Ovary (tissue), 9 donors: ENCODE measurements around the gene GTPBP1. TPM values are rescaled to one million over a fixed set of nuclear protein-coding genes. Genes with fewer than 3 reads are reported as not detected.
A peak's percentile ranks its signal among the peaks of the same experiment; 100 is the strongest.

Source experiments
- DNase-seq, 5 donors: peaks; one replicate each; pipeline ENCODE4 v3.0.0-alpha.2; 2019 to 2020
- H3K27ac ChIP-seq, 2 donors: fragments of 200-600 bp; one replicate each; pipeline versions ENCODE4 v1.5.1 to v1.8.0; 2019 to 2022
- H3K27me3 ChIP-seq: fragments of 200-600 bp; one replicate; pipeline ENCODE4 v1.8.0; 2022
- H3K36me3 ChIP-seq: fragments of 200-600 bp; sonication (generic); one replicate; pipeline ENCODE4 v1.5.1; 2019
- H3K4me1 ChIP-seq: one replicate; pipeline ENCODE4 v1.8.1; 2013; ENCODE audit warnings: mild to moderate bottlenecking, moderate library complexity; ENCODE audit not compliant: insufficient read depth
- H3K4me3 ChIP-seq: fragments of 200-600 bp; sonication (generic); one replicate; pipeline ENCODE4 v1.5.1; 2017
- H3K9me3 ChIP-seq, 2 donors: fragments of 200-600 bp in 1 of 2; sonication (generic) in 1 of 2; one replicate each; pipeline versions ENCODE4 v1.5.1 to v1.8.1; 2013 to 2019; ENCODE audit warnings: mild to moderate bottlenecking in 1 of 2, moderate library complexity in 1 of 2
- EP300 ChIP-seq: sonication (generic); formaldehyde crosslinking; IDR thresholded peaks from one replicate; pipeline ENCODE4 v1.6.1; 2017; ENCODE audit warnings: antibody characterized with exemption
- POLR2A ChIP-seq: fragments of 450-650 bp; IDR thresholded peaks from one replicate; pipeline ENCODE4 v1.6.1; 2017; ENCODE audit warnings: antibody characterized with exemption, mild to moderate bottlenecking, moderate library complexity
- WGBS, 3 donors: extraction: QIAGEN DNeasy Blood & Tissue Kit in 1 of 3; methylation state at CpG; one replicate each; pipeline versions ENCODE4 v1.1.5 to v1.1.7; 2013 to 2017; 5-methylcytosine and 5-hydroxymethylcytosine counted together
- intact Hi-C, 4 donors: fragments of 100-400 bp; cut with DNase I; formaldehyde crosslinking; loops; one replicate each; pipeline versions ENCODE4 v1.11.0 to v1.15.1; 2022 to 2023
- polyA plus RNA-seq, 2 donors: library from polyadenylated mRNA; stranded (reverse); fragments of 200-250 nt in 1 of 2; fragments of 350-450 nt in 1 of 2; fragmentation: Illumina TruSeq in 1 of 2; extraction: RNeasy Lipid Tissue Mini Kit (QIAGEN cat#74804) in 1 of 2; gene quantifications; one replicate each; pipeline ENCODE4 v1.2.3, GENCODE V29; 2013 to 2014
- total RNA-seq, 7 donors: library from RNA; depleted of rRNA in 2 of 7; stranded (reverse); fragments of >200 nt in 2 of 7; fragmentation: NEBNext Ultra II Directional in 3 of 7; extraction: Animal tissue kit (Norgen Biotek cat#: 25700) in 3 of 7; gene quantifications; one replicate each; pipeline versions ENCODE4 v1.1.0 to v1.2.4, GENCODE V29; 2016 to 2023
- TF ChIP-seq, protein P1 (sequence below), 3 donors: fragments of 450-650 bp in 2 of 3; fragments of 200-600 bp in 1 of 3; IDR thresholded peaks; one replicate each; pipeline versions ENCODE4 v1.5.1 to v1.8.0; 2016 to 2022; ENCODE audit warnings: antibody characterized with exemption in 3 of 3, mild to moderate bottlenecking in 1 of 3
- donor health status: DM: no; HTN: no; CAD: no; lungs with moderate emphysema.
- donor health status: DM: no; HTN: no; CAD: no.
- donor health status: Bipolar disorder and iron deficiency.
- donor health status: DM: yes; HTN: yes; CAD: no.
- donor health status: DM: no; HTN: no; CAD: no.
- donor health status: DM: yes; HTN: yes; CAD: no.

Gene GTPBP1
- total and polyA plus RNA-seq, 9 donors = 16.9 to 71.3 (median 59.9) TPM

DNA sequence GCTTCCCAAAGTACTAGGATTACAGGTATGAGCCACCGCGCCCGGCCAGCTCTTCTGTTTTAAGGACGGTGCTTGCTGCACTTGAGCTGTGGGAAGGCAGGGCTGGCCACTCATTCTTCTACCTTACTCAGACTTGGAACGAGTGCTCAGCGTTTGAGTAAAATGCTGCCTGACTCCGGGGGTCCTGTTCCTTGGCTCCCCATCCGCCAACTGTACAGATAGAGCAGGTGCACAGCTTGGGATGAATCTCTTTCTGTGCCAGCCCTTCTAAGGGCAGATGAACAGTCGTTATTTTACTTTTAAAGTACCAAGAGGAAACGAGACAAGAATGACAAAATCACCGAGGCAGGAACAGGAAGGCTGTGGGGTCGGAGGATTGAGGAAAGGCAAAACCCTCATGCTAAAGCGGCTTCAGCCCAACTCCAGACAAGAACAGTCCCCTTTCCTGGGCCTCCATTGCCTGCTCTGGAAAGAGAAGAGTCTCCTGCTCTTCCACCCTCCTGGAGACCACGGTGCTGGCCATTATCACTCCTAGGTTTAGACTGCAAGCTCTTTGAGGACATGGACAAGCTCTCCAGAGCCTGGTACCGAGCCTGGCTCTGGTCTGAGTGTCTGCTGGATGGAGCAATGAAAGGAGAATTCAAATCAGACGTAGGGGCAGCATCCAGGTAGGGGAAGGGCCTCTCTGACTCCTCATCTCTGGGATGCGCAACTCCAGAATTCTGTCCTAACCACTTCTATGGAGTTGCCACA, 51.1 kb downstream of the GTPBP1 start:
- Histone ChIP-seq H3K27ac (peak overlapping the region in 1 of 2 donors; percentile 94), H3K36me3 (no peaks in the 10 kb centered on the region), H3K9me3 (no peaks in the 10 kb centered on the region), H3K4me3 (no peak overlapping the region), H3K4me1 (no peaks in the 10 kb centered on the region), H3K27me3 (no peaks in the 10 kb centered on the region)
- TF ChIP-seq, protein P1, sequence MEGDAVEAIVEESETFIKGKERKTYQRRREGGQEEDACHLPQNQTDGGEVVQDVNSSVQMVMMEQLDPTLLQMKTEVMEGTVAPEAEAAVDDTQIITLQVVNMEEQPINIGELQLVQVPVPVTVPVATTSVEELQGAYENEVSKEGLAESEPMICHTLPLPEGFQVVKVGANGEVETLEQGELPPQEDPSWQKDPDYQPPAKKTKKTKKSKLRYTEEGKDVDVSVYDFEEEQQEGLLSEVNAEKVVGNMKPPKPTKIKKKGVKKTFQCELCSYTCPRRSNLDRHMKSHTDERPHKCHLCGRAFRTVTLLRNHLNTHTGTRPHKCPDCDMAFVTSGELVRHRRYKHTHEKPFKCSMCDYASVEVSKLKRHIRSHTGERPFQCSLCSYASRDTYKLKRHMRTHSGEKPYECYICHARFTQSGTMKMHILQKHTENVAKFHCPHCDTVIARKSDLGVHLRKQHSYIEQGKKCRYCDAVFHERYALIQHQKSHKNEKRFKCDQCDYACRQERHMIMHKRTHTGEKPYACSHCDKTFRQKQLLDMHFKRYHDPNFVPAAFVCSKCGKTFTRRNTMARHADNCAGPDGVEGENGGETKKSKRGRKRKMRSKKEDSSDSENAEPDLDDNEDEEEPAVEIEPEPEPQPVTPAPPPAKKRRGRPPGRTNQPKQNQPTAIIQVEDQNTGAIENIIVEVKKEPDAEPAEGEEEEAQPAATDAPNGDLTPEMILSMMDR (IDR thresholded peaks at IDR 0.05) = no peak
- TF ChIP-seq EP300 (no peak), POLR2A (no peak)
- 70 to 75% (median 72%) methylated on average over 17 of the region's 17 CpGs for WGBS, 3 donors
- intact Hi-C loops = no loop called here
- DNase-seq = no peak

DNA sequence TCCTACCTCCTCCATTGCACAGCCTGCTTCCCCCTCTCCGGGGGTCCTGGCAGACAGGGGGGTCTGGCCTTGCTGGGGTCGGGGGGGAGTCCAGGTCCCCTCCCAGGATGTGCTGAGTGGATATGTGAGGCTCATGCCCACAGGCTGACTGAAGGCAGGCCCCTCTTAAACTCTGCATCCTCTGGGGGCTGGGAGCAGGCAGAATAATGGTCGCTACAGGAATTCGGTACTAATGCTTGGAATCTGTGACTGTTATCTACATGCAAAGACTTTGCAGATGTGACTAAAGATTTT, 51.7 kb downstream of the GTPBP1 start:
- no peaks in the 10 kb centered on the region for H3K4me1 ChIP-seq
- no peaks in the 10 kb centered on the region for H3K9me3 ChIP-seq
- no peak overlapping the region for H3K4me3 ChIP-seq
- TF ChIP-seq EP300 (no peak), POLR2A (no peak)
- TF ChIP-seq, protein P1 (IDR thresholded peaks at IDR 0.05) = no peak
- intact Hi-C loops = no loop called here
- no peaks in the 10 kb centered on the region for H3K36me3 ChIP-seq
- 77 to 80% (median 79%) methylated on average over 4 of the region's 4 CpGs for WGBS, 3 donors
- H3K27ac ChIP-seq = no peak overlapping the region
- H3K27me3 ChIP-seq = no peaks in the 10 kb centered on the region
- no peak for DNase-seq

DNA sequence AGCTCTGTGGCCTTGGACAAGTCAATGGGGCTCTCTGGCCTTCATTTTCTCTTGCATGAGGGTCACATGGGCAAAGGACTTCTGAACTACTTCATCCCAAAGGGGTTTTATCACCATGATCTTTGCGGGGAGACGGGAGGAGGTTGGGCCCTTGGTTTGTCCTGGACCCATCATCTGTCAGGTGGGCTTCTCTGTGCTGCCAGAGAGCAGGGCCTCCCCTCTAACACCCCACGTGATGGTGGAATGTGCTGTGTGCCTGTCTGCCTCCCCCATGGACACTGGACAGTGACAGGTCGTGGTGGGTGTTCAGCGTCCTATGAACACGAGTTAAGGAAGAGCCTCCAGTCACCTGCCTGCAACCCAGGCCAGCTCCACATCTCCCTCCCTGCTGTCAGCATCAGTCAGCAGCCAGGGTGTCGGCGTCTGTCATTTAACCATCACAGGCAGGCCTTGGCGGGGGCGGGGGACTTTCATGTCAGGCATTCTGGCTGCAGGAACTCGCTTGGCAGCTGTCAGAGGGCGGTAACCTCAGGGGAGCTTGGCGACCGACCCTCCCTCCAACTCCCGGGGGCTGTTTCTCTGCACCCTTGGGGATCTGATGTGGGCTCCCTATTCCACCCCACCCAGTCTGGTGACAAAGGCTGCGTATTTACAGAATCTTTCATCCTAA, 52.7 kb downstream of the GTPBP1 start:
- DNase-seq = no peak
- H3K27ac ChIP-seq = no peak overlapping the region
- 85% methylated on average over 16 of the region's 16 CpGs for WGBS, 3 donors
- H3K4me1 ChIP-seq = no peaks in the 10 kb centered on the region
- H3K4me3 ChIP-seq = no peak overlapping the region
- H3K27me3 ChIP-seq = no peaks in the 10 kb centered on the region
- no peaks in the 10 kb centered on the region for H3K36me3 ChIP-seq
- TF ChIP-seq, protein P1 (IDR thresholded peaks at IDR 0.05) = no peak
- TF ChIP-seq EP300 = no peak
- intact Hi-C loops = loop anchor here in 1 of 4 donors (2.0 kb wide), 1 partner anchor 18 kb away; no protein-coding TSS in a partner anchor
- no peaks in the 10 kb centered on the region for H3K9me3 ChIP-seq

DNA sequence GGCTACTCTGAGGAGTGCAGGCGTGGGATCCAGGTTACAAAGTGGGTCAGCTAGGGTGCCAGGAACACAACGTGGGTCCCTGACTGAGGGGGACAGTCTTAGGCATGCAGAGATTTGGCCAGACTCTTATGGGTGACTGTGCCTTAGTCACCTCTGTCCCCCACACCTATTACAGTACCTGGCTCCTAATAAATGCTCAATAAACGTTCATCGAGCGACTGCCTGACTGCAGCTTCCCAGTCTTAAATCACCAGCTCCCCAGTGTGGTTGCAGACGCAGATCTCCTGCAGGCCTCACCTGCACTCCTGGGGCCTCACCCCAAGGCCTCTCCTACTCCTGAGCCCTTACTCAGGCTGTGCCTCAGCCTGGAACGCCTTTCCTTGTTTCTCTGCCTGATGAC, 53.3 kb downstream of the GTPBP1 start:
- no peak overlapping the region for H3K27ac ChIP-seq
- H3K36me3 ChIP-seq = no peaks in the 10 kb centered on the region
- H3K27me3 ChIP-seq = no peaks in the 10 kb centered on the region
- WGBS, 3 donors = 83 to 90% (median 85%) methylated on average over 7 of the region's 7 CpGs
- no peak overlapping the region for H3K4me3 ChIP-seq
- intact Hi-C loops = loop anchor here in 1 of 4 donors (2.0 kb wide), 1 partner anchor 18 kb away; no protein-coding TSS in a partner anchor
- TF ChIP-seq POLR2A = no peak
- no peak for TF ChIP-seq EP300
- TF ChIP-seq, protein P1 (IDR thresholded peaks at IDR 0.05) = no peak
- H3K4me1 ChIP-seq = peaks cover 2% of the 10 kb centered on the region
- no peak for DNase-seq
- no peaks in the 10 kb centered on the region for H3K9me3 ChIP-seq
